IPS-NIHi7 (cell line): ENCODE data around the gene RBP3.

Experiments
- DNase-seq: peaks from one replicate; pipeline ENCODE4 v3.0.0; 2012; ENCODE audit warnings: mixed read lengths; ENCODE audit errors: extremely low spot score

The RBP3 gene

GRCh38 chr10:47401210-47401609 lies 53.0 kb downstream of the RBP3 start:
- no peak for DNase-seq

GRCh38 chr10:47401874-47402640 lies 53.9 kb downstream of the RBP3 start:
- no peak for DNase-seq

- peak; percentile 65 for DNase-seq
Observed at GRCh38 chr10:47402641-47403301, 54.6 kb downstream of the RBP3 start.

DNA sequence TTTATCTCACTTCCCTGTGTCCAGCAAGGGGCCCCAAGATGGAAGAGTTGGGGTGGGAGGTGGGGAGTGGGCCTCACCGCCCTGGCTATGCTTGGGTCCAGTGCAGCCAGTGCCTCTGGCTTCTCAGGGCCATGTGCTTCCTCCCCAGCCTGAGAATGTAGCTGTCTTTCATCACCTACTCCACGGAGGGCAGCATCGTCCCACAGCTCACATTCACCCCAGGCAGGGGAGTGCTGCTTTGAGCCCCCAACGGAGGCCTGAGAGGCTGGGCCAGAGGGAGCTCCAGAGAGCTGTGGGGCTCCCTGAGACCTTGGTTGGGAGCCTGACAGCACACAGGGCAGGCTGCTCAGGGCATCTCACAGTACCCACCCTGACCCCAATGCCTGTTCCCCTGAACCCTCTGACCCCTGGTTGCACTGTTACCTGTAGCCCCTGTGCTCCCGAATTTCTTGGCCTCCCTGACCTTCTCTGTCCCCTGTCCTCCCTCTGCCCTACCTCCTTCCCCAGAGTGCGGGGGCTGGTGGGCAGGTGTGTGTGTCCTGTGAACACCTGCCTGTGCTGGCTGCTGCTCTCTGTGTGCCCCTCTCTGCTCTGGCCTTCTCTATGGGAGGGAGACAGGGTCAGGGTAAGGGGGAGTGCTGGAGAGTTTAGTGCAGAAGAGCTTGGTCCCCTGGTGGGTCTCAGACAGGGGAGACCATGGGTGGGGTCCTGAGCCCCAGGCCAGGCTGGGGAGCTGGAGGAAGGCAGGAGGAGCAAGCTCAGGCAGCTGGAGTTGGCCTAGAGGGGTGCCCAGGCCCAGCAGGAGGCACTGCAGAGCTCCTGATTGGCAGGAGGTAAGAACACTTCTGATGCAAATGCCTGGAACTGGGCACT lies 55.5 kb downstream of the RBP3 start:
- DNase-seq: no peak

DNA sequence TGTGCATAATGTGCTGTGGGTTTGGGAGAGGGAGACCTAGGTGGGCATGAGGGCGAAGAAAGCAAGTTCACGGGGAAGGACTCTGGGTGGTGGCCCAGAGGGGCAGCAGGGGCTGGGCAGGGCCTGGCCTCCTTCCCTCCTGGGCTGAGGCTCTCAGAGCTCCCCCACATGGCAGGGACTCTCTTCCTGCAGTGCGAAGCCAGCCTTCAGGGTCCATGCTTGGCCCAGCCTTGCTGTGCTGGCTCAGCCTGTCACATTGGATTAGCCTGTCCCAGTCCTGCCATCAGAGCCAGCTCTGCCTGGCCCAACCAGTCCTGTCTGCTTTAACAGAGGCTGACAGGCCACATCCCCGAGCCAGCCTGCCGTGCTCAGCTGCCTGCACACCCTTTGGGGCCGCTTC lies 56.3 kb downstream of the RBP3 start:
- no peak for DNase-seq

GRCh38 chr10:47404937-47405336 lies 56.8 kb downstream of the RBP3 start:
- DNase-seq: no peak

- DNase-seq: no peak
Observed at GRCh38 chr10:47405857-47406547, 57.8 kb downstream of the RBP3 start.

DNA sequence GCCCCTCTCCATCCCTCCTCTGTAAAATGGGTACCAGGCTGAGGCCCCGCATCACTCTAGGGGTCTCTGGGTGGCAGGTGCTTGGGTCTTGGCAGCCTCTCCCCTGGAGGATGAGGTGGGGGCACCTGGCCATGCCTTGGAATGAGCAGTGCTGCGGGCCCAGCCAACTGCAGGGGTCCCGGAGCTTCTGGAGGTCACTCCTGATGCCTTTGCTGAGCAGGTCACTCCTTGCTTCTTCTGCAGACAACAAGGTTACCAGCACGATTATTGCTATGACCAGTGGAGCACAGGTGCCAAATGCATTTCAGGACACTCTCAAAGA lies 58.3 kb downstream of the RBP3 start:
- DNase-seq: no peak

DNA sequence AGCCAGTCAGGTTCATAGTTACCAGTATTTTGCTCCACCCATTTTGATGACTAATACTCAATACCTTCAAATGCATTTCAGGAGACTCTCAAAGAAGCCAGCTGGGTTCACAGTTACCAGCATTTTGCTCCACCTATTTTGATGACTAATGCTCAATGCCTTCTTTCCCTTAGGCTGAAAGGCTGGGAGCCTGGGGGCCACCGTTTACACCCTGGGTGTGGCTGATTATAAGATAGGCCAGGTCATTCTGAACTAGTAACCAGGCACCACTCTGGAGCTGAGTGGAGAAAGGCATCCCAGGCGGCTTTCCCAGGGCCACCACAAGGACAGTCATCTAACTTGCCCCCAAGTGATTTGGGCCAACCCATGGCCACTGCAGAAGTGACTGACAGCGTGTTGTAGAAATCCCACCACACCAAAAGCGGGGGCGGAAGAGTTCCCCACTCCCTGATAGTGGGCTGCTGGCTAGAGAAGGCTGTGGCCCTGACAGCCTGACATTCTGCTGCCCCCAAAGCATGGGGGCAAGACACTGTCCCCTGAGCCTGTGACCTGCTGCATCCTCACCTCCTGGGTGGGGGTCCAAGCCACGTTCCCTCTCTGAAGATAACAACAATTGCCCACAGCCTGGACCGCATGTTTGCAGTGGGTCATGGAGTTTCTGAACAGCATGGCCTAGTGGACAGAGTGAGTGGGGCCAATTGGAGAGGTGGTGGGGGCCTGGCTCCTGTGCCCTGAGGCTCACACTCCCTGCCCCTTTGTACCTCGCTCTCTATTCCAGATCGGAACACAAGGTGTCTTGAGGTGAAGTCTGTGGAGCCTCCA lies 58.9 kb downstream of the RBP3 start:
- peak; percentile 30 for DNase-seq
